H9 (cell line): ENCODE results near the gene VPS33A. TPM values are rescaled to one million over a fixed set of nuclear protein-coding genes. Genes with fewer than 3 reads are reported as not detected.

Experiments used
- DNase-seq: peaks from one replicate; pipeline ENCODE4 v3.0.0-alpha.2; 2017
- H2AFZ ChIP-seq: one replicate; pipeline ENCODE4 v1.6.1; 2013; ENCODE audit warnings: mild to moderate bottlenecking, low read length, control low read depth, moderate library complexity
- H2AK5ac ChIP-seq: 2 replicates; pipeline ENCODE4 v1.6.1; 2013; ENCODE audit warnings: low read length, control low read depth, mixed read lengths; ENCODE audit not compliant: insufficient read length
- H2BK120ac ChIP-seq: one replicate; pipeline ENCODE4 v1.6.1; 2013; ENCODE audit warnings: low read depth, mild to moderate bottlenecking, low read length, control low read depth, inconsistent platforms; ENCODE audit not compliant: poor library complexity, severe bottlenecking
- H2BK12ac ChIP-seq: 2 replicates; pipeline ENCODE4 v1.6.1; 2013; ENCODE audit warnings: low read length, control low read depth, mixed read lengths, low read depth; ENCODE audit not compliant: insufficient read length
- H2BK15ac ChIP-seq: 2 replicates; pipeline ENCODE4 v1.6.1; 2013; ENCODE audit warnings: low read depth, low read length, control low read depth
- H2BK20ac ChIP-seq: one replicate; pipeline ENCODE4 v1.6.1; 2013; ENCODE audit warnings: low read depth, mild to moderate bottlenecking, low read length, control low read depth, inconsistent platforms; ENCODE audit not compliant: poor library complexity, severe bottlenecking
- H2BK5ac ChIP-seq: 2 replicates; pipeline ENCODE4 v1.6.1; 2013; ENCODE audit warnings: low read length, control low read depth, mixed read lengths; ENCODE audit not compliant: insufficient read length
- H3K14ac ChIP-seq: 2 replicates; pipeline ENCODE4 v1.6.1; 2013; ENCODE audit warnings: low read length, control low read depth; ENCODE audit not compliant: insufficient read depth
- H3K18ac ChIP-seq: 2 replicates; pipeline ENCODE4 v1.6.1; 2013; ENCODE audit warnings: low read depth, mild to moderate bottlenecking, mixed read lengths, low read length, control low read depth; ENCODE audit not compliant: insufficient read length
- H3K23ac ChIP-seq: 2 replicates; pipeline ENCODE4 v1.6.1; 2013; ENCODE audit warnings: low read length, control low read depth, mixed read lengths, low read depth; ENCODE audit not compliant: insufficient read length
- H3K23me2 ChIP-seq: 2 replicates; pipeline ENCODE4 v1.6.1; 2013; ENCODE audit warnings: low read depth, mild to moderate bottlenecking, mixed read lengths, low read length, control low read depth; ENCODE audit not compliant: insufficient read length, poor library complexity, severe bottlenecking
- H3K27ac ChIP-seq: 2 replicates; pipeline ENCODE4 v1.5.1; 2013; ENCODE audit warnings: low read length, control low read depth, mixed read lengths, low read depth; ENCODE audit not compliant: insufficient read length
- H3K27me3 ChIP-seq: 2 replicates; pipeline ENCODE4 v1.6.1; 2013; ENCODE audit warnings: low read length, control low read depth, inconsistent platforms; ENCODE audit not compliant: insufficient read depth
- H3K4ac ChIP-seq: 2 replicates; pipeline ENCODE4 v1.6.1; 2013; ENCODE audit warnings: low read depth, mild to moderate bottlenecking, control low read depth, inconsistent platforms, low read length, moderate library complexity
- H3K4me1 ChIP-seq: 2 replicates; pipeline ENCODE4 v1.6.1; 2013; ENCODE audit warnings: low read length, control low read depth, inconsistent platforms; ENCODE audit not compliant: insufficient read depth
- H3K4me2 ChIP-seq: 2 replicates; pipeline ENCODE4 v1.6.1; 2013; ENCODE audit warnings: low read length, control low read depth, mixed read lengths; ENCODE audit not compliant: insufficient read length, insufficient read depth
- H3K56ac ChIP-seq: 2 replicates; pipeline ENCODE4 v1.6.1; 2013; ENCODE audit warnings: low read depth, mild to moderate bottlenecking, mixed read lengths, low read length, control low read depth; ENCODE audit not compliant: insufficient read length
- H3K79me1 ChIP-seq: 2 replicates; pipeline ENCODE4 v1.6.1; 2013; ENCODE audit warnings: low read depth, mild to moderate bottlenecking, moderate library complexity, low read length, control low read depth, inconsistent platforms; ENCODE audit not compliant: insufficient read depth, poor library complexity, severe bottlenecking
- H3K79me2 ChIP-seq: 2 replicates; pipeline ENCODE4 v1.6.1; 2013; ENCODE audit warnings: low read length, control low read depth, inconsistent platforms; ENCODE audit not compliant: insufficient read depth
- H3K9ac ChIP-seq: 2 replicates; pipeline ENCODE4 v1.6.1; 2013; ENCODE audit warnings: low read length, control low read depth, mixed read lengths; ENCODE audit not compliant: insufficient read length; ENCODE audit errors: extremely low read depth
- H3K9me3 ChIP-seq: one replicate; pipeline ENCODE4 v1.6.1; 2013; ENCODE audit warnings: low read depth, low read length, inconsistent platforms; ENCODE audit not compliant: control insufficient read depth
- H3T11ph ChIP-seq: one replicate; pipeline ENCODE4 v1.6.1; 2013; ENCODE audit warnings: mild to moderate bottlenecking, low read length, control low read depth, inconsistent platforms
- H4K20me1 ChIP-seq: one replicate; pipeline ENCODE4 v1.6.1; 2013; ENCODE audit not compliant: control insufficient read depth, insufficient read length, insufficient read depth
- H4K5ac ChIP-seq: 2 replicates; pipeline ENCODE4 v1.6.1; 2013; ENCODE audit warnings: low read depth, mild to moderate bottlenecking, mixed read lengths, low read length, control low read depth; ENCODE audit not compliant: insufficient read length
- H4K8ac ChIP-seq: replicated peaks from 2 replicates; pipeline ENCODE4 v1.6.1; 2013; ENCODE audit warnings: low read length, control low read depth, mixed read lengths, low read depth; ENCODE audit not compliant: insufficient read length
- H4K91ac ChIP-seq: 2 replicates; pipeline ENCODE4 v1.6.1; 2013; ENCODE audit warnings: low read depth, mild to moderate bottlenecking, moderate library complexity, mixed read lengths, low read length, control low read depth; ENCODE audit not compliant: insufficient read length
- H3K27ac Mint-ChIP-seq, 3 experiments: 2 replicates in 2 of 3; 3 replicates in 1 of 3; pipeline ENCODE4 v1.8.0; 2020 to 2021; ENCODE audit warnings: mixed read lengths in 3 of 3, mild to moderate bottlenecking in 1 of 3, moderate library complexity in 1 of 3
- H3K27me3 Mint-ChIP-seq: 2 replicates; pipeline ENCODE4 v1.8.0; 2021; ENCODE audit warnings: low read depth, mild to moderate bottlenecking, moderate library complexity, mixed read lengths
- H3K36me3 Mint-ChIP-seq, 3 experiments: 2 replicates in 2 of 3; 3 replicates in 1 of 3; pipeline ENCODE4 v1.8.0; 2020 to 2021; ENCODE audit warnings: low read depth in 3 of 3, mixed read lengths in 3 of 3; ENCODE audit not compliant: insufficient read depth in 1 of 3
- H3K4me1 Mint-ChIP-seq, 2 experiments: 2 replicates each; pipeline ENCODE4 v1.8.0; 2020; ENCODE audit warnings: mixed read lengths in 2 of 2
- H3K4me3 Mint-ChIP-seq, 2 experiments: 2 replicates in 1 of 2; 3 replicates in 1 of 2; pipeline ENCODE4 v1.8.0; 2020 to 2021; ENCODE audit warnings: mild to moderate bottlenecking in 2 of 2, mixed read lengths in 2 of 2, moderate library complexity in 1 of 2
- H3K9me3 Mint-ChIP-seq, 2 experiments: 2 replicates in 1 of 2; 3 replicates in 1 of 2; pipeline ENCODE4 v1.8.0; 2020; ENCODE audit warnings: mild to moderate bottlenecking in 2 of 2, mixed read lengths in 2 of 2, moderate library complexity in 1 of 2
- CTCF ChIP-seq: fragments of 200-600 bp; sonication (generic); conservative IDR thresholded peaks from 3 replicates; pipeline ENCODE4 v1.8.0; 2021; ENCODE audit warnings: antibody characterized with exemption, mild to moderate bottlenecking
- WGBS: extraction: QIAGEN DNeasy Blood & Tissue Kit; methylation state at CpG from one replicate; pipeline ENCODE4 v1.1.7; 2013; ENCODE audit warnings: missing lambda C conversion rate, low lambda C conversion rate, mixed read lengths; ENCODE audit not compliant: insufficient read length; ENCODE audit errors: extremely low coverage; 5-methylcytosine and 5-hydroxymethylcytosine counted together
- total RNA-seq: library from RNA; stranded (reverse); gene quantifications from 2 replicates; pipeline ENCODE4 v1.2.1, GENCODE V29; 2021

The VPS33A gene
- total RNA-seq, 1 experiment from 2014 or later, result 45.9 TPM

GRCh38 chr12:122304924-122305323 lies 38.6 kb upstream of the VPS33A start:
- Histone ChIP-seq H3K9ac (no peak overlapping the region), H3K23me2 (no peaks in the 10 kb centered on the region), H4K91ac (no peak overlapping the region), H3K9me3 (no peaks in the 10 kb centered on the region), H2BK12ac (no peak overlapping the region), H4K20me1 (no peaks in the 10 kb centered on the region), H3K23ac (no peak overlapping the region), H3K56ac (no peak overlapping the region), H3K27me3 (no peaks in the 10 kb centered on the region), H2BK5ac (no peak overlapping the region), H4K8ac (no peak overlapping the region), H2AFZ (no peak overlapping the region), H3K18ac (no peak overlapping the region), H3K4ac (no peak overlapping the region), H3K4me1 (no peaks in the 10 kb centered on the region), H3K79me2 (no peaks in the 10 kb centered on the region), H2BK120ac (no peak overlapping the region), H3K79me1 (no peaks in the 10 kb centered on the region), H2BK15ac (no peak overlapping the region), H4K5ac (no peak overlapping the region), H2BK20ac (no peak overlapping the region), H3K14ac (no peak overlapping the region), H3K27ac (no peak overlapping the region), H3T11ph (no peak overlapping the region), H2AK5ac (no peak overlapping the region), H3K4me2 (no peak overlapping the region)
- H3K4me3 Mint-ChIP-seq, result no peak overlapping the region
- no peak for TF ChIP-seq CTCF
- no peaks in the 10 kb centered on the region; a peak in 1 of 7 replicates for H3K36me3 Mint-ChIP-seq
- no peaks in the 10 kb centered on the region for H3K9me3 Mint-ChIP-seq
- H3K27ac Mint-ChIP-seq, result no peak overlapping the region
- H3K4me1 Mint-ChIP-seq, result no peaks in the 10 kb centered on the region
- no peaks in the 10 kb centered on the region for H3K27me3 Mint-ChIP-seq
- DNase-seq, result no peak
- no CpG with 5 or more reads among the region's 1 CpG for WGBS
